HG02642 (cell line): ENCODE data around the gene PCNT.
A peak's percentile ranks its signal among the peaks of the same experiment; 100 is the strongest.
"Not testable (repeated sequence)": the region's sequence is repeated elsewhere in the genome, so short reads cannot be mapped to it uniquely, and the experiment has no call there.

Experiments
- ATAC-seq: cut with Tn5 transposase; IDR thresholded peaks from one replicate; pipeline ENCODE4 v1.9.1; 2021; ENCODE audit warnings: mild to moderate bottlenecking; ENCODE audit not compliant: unreplicated experiment, poor library complexity

The PCNT gene

DNA sequence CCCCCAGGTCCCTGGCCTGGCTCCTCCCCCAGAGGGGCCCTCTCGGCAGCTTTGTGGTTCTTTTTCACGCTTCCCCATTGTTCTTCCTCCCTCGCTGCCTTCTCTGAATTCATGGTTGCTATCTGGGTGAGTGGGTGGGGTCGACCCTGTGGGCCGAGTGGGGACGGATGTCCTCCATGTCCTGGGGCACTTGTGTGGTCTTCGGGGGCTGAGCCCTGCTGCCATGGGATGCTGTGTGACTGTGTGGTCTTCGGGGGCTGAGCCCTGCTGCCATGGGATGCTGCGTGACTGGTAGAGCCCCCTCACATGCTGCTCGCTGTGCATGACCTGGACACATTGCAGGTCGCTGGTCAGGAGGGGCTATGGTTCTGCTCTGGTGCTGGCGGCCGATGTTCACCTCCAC lies 113.1 kb downstream of the PCNT start:
- ATAC-seq: no peak

DNA sequence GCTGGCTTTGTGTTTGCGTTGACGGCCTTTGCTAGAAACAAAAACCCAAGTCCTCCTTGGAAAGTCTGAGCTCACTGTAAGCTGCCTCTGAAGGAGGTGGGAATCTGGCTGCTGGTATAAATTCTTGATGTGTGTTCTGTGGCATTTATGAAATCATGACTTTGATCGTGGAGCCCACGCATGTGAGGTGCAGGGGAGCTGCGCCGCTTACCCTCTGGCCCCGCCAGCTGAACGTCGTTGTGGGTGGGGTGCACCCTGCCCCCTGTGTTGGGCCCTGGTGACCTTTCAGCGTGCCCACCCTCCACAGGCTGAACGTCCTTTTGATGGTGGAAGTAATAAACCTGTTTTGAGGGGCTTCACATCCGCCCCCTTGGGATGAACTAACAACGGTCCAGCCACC lies 113.6 kb downstream of the PCNT start:
- ATAC-seq: no peak

DNA sequence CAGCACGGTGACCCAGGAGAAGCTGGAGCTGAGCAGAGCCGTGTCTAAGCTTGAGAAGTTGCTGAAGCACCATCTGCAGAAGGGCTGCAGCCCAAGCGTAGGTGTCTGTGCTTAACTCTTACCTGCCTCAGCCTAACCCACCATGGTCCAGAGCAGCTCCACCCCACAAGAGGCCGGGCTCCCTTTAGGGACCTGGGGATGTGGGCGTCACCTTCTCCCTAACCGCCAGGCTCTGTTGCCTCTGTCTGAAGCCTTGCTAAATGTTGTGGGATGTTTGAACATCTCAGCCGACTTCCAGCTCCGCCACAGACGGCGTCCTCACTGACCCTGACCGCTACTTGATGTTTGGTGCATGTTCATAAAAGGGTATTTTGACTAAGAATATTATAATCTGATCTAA lies 114.3 kb downstream of the PCNT start:
- no peak for ATAC-seq

DNA sequence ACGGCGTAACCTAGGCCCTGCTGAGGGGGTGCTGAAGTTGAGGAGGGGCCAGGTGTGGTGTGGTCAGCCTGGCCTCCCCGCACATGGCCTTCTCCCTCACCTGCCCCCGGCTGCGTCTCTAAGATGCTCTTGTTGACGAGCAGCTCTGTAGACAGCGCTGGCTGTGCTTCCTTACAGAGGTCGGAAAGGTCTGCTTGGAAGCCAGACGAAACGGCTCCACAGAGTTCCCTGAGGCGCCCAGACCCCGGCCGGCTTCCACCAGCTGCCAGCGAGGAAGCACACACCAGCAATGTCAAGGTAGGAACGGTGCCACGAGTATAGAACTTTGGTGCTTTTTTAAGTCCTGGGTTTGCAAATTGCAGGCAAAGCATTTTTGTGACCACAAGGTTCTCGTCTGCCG lies 116.0 kb downstream of the PCNT start:
- no peak for ATAC-seq

DNA sequence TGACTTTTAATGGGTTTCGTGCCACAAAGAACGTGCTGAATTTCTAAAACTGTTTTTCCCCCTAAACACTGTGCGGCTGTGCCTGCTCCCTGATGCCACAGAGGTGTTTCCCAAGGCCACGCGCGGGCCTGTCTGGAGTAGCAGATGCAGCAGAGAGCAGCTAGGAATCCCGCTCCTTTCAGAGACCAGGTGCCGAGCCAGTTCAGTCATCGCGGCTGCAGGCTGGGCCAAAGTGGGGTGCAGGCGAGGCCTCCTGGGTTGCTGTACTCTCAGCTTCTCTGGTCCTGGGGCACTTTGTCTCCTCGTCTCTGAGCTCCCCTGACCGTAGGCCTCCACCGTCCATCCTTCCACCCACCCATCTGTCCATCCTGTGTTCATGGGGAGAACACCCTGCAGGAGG lies 117.4 kb downstream of the PCNT start:
- ATAC-seq: no peak

DNA sequence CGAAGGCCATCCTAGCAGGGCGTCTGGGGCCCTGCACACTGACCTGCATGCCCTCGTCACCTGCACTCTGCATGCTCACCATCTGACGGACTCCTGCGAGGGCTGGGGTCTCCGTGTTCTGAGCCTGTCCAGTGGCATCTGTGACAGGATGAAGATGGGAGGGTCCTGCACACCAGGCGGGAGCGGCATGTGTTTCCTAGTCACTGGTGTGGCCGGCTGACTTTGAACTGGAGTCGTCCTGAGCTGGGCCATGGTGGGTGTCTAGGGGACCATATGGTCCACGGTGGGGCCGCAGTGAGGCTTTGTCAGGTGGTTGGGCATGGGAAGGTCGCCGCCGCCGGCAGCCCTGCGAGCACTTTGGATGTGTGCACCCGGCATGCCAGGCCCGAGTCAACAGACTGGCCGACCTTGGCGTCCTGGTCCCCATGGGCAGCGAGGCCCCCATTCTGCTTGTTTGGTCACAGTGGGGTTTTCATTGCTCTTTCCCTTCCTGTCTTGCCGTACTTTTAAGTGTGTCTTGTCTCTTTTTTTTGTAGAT lies 118.1 kb downstream of the PCNT start:
- no peak for ATAC-seq

DNA sequence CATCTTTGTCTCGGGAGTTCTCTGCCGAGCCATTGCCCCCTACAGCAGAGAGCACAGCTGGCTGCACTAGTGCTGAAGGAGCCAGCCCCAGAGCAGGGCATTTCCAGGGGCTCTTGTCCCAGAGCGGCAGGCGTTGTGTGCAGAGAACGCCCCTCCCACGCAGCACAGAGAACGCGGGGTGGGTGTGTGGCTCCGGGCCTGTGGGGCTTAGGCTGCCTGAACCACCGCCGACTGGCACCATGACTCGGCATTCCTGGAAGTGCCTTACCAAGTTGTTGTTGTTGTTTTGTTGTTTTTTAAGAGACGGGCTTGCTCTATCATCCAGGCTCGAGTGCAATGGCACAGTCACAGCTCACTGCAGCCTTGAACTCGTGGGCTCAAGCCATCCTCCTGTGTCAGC lies 119.0 kb downstream of the PCNT start:
- ATAC-seq: no peak

DNA sequence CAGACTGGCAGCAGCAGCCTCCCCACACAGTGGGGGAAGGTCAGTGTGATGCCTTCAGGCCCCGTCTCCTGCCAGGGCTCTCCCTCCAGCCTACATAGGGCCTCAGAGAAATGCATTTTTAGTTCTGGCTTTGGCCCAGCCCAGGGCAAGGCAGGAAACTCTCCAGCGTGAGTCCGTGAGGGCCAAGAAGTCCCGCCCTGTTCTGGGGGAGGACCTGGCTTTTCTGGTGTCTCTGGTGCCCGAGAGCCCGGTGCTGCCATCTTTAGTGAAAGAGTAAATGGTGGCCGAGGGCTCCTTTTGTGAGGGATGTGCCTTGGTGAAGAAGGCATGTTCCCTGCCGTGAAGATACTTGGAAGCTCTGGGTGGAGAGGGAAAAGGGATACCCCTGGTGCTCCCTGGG lies 120.0 kb downstream of the PCNT start:
- ATAC-seq: no peak

DNA sequence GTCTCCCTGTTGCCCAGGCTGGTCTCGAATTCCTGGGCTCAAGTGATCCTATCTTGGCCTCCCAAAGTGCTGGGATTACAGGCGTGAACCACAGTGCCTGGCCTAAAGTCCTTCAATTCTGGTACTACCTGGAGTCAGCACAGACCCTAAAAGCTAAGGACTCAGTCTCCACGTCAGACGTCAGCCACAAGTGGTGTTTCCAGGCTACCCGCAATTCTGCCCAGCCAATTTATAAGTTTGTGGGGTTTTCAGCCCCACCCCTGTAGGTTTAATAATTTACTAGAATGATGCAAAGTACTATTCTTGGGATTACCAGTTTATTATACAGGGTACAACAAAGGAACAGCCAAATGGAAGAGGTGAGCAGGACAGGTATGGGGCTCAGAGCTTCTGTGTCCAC lies 124.2 kb downstream of the PCNT start:
- no peak for ATAC-seq

DNA sequence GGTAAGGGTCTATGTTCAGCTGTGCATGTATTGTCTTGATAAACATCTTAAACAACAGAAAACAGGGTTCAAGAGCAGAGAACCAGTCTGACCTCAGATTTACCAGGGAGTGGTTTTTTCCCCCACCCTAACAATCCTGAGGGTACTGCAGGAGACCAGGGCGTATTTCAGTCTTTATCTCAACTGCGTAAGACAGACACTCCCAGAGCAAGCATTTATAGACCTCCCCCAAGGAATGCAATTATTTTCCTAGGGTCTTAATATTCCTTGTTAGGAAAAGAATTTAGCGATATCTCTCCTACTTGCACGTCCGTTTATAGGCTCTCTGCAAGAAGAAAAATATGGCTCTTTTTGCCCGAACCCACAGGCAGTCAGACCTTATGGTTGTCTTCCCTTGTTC lies 124.9 kb downstream of the PCNT start:
- not testable (repeated sequence) for ATAC-seq

DNA sequence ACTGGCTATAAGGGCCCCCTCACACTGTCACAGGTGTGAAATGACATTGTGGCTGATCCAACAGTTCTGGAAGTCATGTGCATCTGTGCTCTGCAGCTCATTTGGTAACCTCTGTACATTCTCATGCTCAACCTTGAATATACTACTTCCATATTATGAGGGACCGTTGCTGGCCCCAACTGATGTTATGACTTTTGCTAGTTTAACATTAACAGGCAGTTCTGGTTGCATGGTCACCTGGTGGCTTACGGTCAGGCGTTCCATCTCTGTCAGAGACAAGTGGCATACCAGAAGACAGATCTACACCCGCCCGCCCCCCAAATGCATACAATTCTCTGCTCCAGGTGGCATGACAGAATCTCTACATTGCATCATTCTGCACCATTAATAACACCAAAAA lies 128.8 kb downstream of the PCNT start:
- no peak for ATAC-seq

DNA sequence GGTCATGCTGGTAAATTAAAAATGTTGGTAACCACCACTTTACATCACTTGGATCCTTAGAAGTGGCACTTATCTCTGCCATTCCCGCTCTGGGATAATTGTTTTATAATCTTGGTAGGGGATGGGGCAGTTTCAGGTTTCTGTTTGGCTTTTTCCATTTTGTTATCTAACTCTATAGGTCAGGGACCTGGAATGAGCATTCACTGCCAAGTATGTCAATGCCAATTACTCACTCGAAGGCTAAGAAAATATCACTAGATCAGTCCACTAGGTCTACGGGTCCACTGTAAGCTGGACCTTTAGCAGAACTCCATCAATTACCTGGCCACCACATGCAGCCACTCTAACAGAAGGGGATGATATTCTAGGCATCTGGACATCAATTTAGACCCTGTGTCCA lies 130.2 kb downstream of the PCNT start:
- no peak for ATAC-seq

DNA sequence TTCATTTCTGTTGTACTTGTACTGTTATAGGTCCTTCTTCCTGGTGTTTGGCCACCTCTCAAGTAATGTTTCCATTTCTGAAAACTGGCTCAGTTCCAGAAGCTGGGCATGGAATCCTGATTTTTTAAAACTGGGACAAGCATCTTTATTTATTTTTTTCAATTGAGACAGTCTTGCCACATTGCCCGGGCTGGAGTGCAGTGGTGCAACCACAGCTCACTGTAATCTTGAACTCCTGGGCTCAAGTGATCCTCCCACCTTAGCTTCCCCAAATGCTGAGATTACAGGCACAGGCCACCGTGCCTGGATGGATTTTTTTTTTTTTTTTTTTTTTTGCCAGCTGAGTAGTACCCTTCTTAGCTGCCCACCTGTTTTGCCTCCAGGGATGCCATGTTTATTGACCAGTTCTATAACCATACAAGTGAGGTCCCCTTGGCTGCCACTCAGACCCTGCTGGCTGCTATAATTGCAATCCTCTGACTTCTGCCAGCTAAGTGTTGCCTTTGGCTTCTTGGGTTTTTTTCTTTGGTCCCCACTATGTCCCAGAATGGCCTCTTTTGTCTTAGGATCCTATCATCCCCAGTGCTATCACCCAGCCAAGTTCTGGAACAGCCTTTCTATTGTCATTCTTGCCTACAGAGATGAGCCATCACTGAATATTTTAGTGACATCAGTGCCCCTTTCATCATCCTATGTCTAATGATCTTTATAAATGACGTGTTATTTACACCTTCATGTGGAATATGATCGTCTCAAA lies 130.9 kb downstream of the PCNT start:
- no peak for ATAC-seq

DNA sequence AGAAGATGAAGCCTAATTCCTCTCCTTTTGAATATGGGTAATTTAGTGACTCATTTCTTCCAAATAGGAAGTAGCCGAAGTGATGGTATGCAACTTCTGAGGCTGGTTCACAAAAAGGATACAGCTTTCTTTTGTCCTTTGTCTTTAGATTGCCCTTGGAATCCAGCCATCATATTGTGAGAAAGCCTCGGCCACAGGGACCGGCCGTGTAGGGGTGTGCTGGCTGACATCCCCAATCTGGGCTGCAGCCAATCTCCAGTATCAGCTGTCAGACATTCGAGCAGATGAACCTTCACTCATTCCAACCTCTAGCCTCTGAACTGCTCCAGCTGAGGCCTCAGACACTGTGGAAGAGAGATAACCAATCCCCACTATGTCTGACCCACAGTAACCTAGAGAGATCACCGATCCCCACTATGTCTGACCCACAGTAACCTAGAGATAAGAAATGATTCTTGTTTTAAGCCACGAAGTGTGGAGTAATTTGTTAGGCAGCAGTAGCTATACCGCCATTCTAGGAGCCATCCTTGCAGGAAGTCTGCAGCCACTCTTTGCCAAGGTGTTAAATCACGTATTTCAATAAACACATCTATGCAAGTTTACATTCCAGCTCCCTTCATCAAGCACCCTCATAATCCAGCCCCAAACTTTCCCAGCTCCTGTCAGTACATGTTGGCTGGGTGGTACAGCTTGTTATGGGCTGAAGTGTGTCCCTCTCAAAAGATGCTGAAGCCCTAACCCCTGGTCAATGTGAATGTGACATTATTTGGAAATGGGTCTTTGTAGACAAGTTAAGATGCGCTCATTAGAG lies 131.8 kb downstream of the PCNT start:
- no peak for ATAC-seq

DNA sequence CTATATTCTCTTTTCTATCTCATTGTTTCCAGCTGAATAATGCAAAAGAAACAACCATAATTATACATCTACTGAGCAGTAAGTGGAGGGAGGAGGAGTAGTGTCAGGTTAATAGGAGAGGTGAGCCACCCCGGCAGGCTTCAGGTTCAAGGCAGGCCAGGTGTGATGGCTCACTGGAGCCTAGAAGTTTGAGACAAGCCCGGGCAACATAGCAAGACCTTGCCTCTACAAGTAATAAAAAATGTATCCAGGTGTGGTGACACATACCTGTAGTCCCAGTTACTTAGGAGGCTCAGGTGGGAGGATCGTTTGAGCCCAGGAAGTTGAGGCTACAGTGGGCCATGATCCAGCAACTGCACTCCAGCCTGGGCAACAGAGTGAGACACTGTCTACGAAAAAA lies 132.8 kb downstream of the PCNT start:
- no peak for ATAC-seq

DNA sequence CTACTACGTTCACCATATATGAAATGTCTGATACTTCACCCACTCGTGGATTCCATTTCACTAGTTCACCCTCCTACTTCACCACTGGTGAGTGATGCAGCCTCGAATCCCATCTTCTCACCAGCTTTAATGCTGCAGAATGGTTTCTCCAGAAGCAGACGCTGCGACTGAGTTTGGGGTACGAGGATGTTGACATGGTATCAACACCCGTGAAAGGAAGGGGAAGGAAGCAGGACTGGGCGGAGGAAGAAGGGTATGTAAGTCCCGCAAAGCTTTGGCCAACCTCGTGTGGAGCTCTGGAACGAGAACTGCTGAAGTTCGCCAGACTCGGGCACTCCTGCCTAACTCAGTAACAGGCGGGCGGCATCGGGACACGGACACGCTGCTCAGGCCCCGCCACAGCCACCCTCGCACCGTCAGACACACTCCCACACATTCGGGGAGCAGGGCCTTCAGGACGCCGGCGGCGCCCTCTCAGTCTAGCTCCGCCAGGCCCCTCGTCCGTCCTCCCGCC lies 133.9 kb downstream of the PCNT start:
- ATAC-seq: peak; percentile 34

DNA sequence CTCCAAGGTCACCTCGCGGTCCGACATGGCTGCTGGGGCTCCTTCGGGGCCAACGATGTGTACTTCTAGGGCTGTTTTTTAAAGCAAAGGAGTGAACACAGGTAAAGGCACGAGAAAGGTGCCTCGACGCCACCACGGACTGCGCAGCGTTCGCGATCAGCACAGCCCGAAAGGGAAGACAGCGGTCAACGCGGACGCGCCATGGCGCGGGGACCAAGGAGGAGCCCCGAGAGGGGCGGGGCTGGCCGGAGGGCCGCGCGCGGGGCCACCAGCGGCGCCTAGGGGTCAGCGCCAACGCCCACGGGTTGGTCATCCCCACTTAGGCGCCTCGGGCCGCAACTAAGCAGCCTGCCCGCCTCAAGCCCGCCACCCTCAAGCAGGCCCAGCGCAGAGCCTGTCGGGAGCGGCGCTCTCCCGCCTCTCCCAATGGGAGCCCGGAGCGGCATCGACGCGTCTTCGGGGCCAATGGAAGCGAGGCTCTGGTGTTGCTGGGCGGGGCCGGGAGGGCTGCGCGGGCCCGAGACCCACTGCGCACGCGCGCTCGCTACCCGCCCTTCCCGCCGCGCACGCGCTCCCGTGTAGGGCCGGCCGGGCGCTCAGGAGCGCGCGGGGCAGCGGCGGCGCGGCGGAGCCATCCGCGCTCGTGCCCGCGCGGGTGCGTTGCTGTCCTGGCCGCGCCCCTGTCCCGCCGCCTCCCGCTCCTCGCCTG lies 134.5 kb downstream of the PCNT start, which contains the start of gene DIP2A:
Gene DIP2A (plus strand): TSS at position 577 of the 709 bp plus-strand sequence. CDS start 241 bp downstream, outside the sequence.
- peak; percentile 91 for ATAC-seq

DNA sequence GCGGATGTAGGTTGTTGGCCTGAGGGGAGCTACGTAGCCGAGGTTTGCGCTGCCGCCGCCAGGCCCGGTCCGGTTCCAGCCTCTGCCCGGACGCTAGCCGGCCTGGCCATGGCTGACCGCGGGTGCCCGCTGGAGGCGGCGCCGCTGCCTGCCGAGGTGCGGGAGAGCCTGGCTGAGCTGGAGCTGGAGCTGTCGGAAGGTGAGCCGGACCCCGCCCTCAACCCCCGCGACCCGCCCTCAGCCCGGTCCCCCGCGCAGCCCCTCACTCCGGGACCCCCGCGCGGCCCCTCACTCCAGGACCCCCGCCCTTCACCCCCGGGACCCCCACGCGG lies 135.0 kb downstream of the PCNT start:
- no peak for ATAC-seq

DNA sequence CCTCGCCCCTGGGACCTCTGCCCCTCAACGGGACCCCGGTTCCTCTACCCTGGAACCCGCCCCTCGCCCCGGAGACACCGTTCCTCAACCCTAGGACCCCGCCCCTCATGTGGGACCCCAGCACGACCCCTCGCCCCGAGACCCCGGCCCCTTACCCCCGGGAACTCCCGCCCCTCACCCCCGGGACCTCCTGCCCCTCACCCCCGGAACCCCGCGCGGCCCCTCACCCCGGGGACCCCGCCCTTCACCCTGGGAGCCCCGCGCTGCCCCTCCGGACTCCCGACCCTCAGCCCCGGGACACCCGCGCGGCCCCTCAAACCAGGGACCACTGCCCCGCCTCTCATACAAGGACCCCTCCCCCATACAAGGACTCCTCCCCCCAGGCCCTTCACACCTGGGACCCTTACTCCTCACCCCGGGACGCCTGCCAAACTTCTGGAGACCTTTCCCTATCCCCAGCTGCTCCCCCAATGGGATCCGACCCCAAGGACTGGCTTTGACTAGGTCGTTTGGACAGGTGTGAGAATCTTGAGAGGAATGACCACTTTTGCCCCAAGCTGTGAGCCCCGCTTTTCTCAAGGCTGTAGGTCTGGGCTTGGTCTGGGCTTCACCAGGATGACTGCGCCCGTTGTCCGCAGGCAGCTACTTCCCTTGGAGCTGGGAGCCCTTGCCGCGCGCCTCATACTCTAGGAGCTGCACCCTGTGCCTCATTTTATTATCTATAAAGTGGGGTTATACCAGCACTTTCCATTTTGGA lies 135.6 kb downstream of the PCNT start:
- no peak for ATAC-seq

DNA sequence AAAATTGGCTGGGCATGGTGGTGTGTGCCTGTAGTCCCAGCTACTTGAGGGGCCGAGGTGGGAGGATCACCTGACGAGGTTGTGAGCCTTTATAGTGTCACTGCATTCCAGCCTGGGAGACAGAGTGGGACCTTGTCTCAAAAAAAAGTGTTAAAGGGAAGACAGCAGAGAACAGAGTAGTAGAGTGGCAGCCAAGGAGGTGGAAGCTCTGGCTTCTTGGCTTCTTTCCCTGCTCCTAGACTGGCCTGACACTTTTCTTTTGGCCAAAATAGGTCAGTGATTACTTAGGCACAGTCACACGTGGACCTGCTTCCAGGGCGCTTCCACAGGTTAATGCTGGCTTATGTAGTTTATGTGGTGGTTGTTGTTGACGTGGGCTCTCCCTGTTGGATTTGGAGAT lies 138.0 kb downstream of the PCNT start:
- no peak for ATAC-seq
